Activated CD8-positive, alpha-beta memory T cell treated with anti-CD3 and anti-CD28 coated beads for 48 hours (primary cell): Measurements from ENCODE around the gene PRAMEF18.
"Not testable (repeated sequence)": the region's sequence is repeated elsewhere in the genome, so short reads cannot be mapped to it uniquely, and the experiment has no call there.

ENCODE experiments used
- DNase-seq, 3 experiments: peaks; one replicate each; pipeline ENCODE4 v3.0.0-alpha.2; 2020; ENCODE audit warnings: low read depth in 2 of 3, low spot score in 2 of 3

PRAMEF18 gene

DNA sequence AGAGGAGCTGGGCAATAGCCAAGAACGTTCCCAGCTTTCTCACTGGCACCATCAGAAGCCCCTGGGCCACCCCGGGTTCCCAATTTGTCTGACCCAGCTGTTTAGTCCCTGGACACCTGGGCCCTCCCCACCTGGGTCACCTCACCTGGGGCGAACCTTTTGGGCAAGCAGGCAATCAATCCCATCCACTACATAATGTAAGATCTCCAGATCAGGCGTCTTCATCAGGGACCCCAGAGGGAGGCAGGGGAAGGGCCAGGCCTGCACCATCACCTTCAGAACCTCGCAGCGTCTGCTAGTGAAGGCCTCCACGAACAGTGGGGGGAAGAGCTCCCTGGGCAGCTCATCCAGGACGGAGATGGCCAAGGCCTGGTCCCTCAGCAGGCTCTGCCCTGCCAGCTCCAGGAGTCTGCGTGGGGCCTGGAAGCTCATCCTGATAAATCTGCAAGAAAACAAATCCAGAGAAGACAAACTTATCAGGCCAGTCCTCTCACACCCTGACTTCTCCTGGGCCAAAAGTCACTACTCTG lies at the start of gene PRAMEF18:
Gene PRAMEF18 (minus strand): TSS at position 480 of the 530 bp plus-strand sequence. CDS start 48 bp downstream, at position 432.
- DNase-seq: not testable (repeated sequence)

GRCh38 chr1:13265124-13265523 lies 39.2 kb upstream of the PRAMEF18 start:
- not testable (repeated sequence) for DNase-seq

- DNase-seq: not testable (repeated sequence)
These were observed 27.9 kb upstream of the PRAMEF18 start, which contains the start of gene PRAMEF5 for GRCh38 chr1:13253898-13254297. TSS of gene PRAMEF5 (plus strand) at chr1:13254198. CDS start at chr1:13259269, 5,071 bp downstream.

DNA sequence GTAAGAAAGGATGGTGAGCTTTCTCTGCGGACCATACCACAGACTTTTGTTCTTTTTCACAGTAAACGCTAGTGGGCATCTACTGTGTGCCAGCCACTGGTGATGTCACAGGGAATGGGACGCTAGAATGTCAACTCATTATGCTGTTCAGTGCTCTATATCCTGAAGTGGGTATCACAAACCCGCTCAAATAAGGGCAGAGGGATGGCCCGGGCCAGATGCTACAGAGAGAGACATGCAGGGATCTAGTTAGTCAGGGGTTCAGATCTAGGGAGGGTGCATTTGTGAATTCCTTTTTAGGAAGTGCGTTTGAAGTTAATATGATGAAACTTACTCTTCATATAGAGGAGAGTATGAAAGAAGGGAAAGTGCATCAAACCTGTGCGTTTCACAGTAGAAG lies 21.2 kb upstream of the PRAMEF18 start:
- DNase-seq: not testable (repeated sequence)

DNA sequence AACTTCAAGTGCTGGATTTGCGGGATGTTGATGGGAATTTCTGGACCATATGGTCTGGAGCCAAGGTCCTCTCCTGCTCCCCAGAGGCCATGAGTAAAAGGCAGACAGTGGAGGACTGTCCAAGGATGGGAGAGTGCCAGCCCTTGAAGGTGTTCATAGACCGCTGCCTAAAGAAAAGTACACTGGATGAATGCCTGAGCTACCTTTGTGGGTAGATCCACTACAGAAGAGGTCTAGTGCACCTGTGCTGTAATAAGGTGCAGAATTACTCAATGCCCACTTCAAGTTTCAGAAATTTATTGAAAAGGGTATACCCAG lies 20.6 kb upstream of the PRAMEF18 start:
- not testable (repeated sequence) for DNase-seq

- not testable (repeated sequence) for DNase-seq
These were observed 20.0 kb upstream of the PRAMEF18 start for GRCh38 chr1:13245841-13246553.

GRCh38 chr1:13243536-13244263 lies 17.7 kb upstream of the PRAMEF18 start:
- not testable (repeated sequence) for DNase-seq

GRCh38 chr1:13239633-13240032 lies 13.7 kb upstream of the PRAMEF18 start:
- DNase-seq: not testable (repeated sequence)

DNA sequence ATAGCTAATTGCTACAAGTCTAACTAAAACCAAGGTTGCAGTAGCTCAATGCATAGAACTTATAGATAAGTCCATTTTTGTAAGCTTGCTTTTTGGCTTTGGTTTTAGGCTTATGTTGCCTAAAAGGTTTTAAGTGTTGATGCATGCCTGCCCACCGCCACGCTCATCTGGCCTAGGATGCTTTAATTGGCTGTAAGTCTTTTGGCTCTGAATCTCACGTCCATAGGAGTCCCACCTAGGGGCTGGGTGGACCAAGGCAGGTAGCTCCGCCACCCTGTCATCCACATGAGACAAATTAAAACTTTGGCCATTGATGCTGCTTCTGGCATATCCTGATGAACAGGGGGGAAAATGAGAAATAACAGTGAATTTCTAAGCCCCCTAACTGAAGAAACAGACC lies 11.6 kb upstream of the PRAMEF18 start:
- DNase-seq: not testable (repeated sequence)

DNA sequence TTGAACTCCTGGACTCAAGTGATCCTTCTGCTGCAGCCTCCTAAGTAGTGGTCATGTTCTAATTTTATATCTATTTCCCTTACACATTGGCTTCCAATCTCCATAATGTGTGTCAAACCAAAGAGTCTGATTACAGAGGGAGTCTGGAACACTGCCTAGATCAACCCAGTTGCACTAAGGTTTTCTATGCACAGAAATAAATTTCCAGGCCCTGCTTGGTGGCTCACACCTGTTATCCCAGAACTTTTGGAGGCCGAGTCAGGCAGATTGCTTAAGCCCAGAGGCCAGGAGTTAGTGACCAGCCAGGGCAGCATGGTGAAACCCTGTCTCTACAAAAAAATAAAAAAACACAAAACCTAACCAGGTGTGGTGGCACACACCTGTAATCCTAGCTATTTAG lies 8.1 kb upstream of the PRAMEF18 start:
- not testable (repeated sequence) for DNase-seq

- DNase-seq: not testable (repeated sequence)
These were observed 6.1 kb upstream of the PRAMEF18 start for GRCh38 chr1:13232056-13232455.

GRCh38 chr1:13231061-13231750 lies 5.3 kb upstream of the PRAMEF18 start:
- DNase-seq: not testable (repeated sequence)

- not testable (repeated sequence) for DNase-seq
These were observed 4.6 kb upstream of the PRAMEF18 start for GRCh38 chr1:13230601-13231000.

GRCh38 chr1:13230096-13230495 lies 4.1 kb upstream of the PRAMEF18 start:
- DNase-seq: not testable (repeated sequence)

- DNase-seq: no peak
These were observed 2.4 kb upstream of the PRAMEF18 start for GRCh38 chr1:13228343-13228781.

- not testable (repeated sequence) for DNase-seq
These were observed 1.5 kb upstream of the PRAMEF18 start for GRCh38 chr1:13227271-13228055.

DNA sequence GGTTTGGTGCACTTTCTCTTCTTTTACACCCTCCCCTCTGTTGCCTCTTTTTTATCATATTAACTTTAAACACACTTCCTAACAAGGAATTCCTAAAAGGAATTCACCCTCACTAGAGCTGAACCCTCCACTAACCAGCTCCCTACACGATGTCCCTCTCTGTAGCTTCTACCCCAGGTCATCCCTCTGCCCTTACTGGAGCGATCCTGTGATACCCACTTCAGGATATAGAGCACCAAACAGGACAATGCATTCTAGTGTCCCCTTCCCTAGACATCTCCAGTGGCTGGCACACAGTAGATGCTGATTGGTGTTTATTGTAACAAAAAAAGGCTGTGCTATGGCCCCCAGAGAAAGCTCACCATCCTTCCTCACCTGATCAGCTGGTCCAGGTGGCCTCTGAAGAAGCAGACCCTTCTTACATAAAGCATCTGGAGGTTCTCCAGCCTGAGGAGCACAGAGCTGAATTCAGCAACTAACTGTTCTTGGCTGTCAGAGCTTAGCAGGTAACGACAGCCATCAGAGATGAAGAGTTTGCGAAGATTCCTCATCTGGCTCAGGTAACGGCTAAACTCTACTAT lies 1.4 kb downstream of the PRAMEF18 start:
- no peak for DNase-seq

DNA sequence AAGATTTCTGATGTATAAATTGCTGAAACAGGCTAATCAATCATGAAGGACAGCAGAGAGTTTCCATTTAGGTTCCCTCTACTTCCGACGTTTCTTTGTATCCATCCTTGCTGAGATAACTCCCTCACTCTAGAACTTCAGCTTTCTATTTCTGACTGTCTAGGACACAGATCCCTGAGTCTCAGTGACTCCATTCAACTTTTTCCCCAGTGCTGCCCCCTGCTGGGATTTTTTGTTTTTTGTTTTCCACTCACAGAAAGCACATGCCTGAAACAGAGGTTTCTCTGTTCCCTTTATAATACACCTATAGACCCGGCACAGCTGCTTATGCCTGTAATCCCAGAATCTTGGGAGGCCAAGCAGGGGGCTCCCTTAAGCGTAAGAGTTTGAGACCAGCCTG lies 3.2 kb downstream of the PRAMEF18 start:
- DNase-seq: not testable (repeated sequence)

DNA sequence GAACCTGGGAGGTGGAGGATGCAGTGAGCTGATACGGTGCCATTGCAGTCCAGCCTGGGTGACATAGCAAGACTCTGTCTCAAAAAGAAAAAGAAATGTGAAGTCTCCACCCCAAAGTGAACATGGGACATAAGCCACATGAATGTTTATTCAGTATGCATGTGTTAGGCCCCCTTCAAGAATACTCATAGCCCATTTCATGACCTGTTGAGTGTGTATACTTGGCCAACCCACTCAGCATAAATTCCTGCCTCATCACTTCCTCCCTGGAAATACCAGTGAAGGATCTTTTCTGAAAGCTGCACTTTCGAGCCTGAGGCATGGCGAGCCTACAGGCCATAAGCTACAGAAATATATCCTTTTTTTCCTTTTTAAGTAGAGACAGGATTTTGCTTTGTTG lies 6.8 kb downstream of the PRAMEF18 start:
- not testable (repeated sequence) for DNase-seq

DNA sequence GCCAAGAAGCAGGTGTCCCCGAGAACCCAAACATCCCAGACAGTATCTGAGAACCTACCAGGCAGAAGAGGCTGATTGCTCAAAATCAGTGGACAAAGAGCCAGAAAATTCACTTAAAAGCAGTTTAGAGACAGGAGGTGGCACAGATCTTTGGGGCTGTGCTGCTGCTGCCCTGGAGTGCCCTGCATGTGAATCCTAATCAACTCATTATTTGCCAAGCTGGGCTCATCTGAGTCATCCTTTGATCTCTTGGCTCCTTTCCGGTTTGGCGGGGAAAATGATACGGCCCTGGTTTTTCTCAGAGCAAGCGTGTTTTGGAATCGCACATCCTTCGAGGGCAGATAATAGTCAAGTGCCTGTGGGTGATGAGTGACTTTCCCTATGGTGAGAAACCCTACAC lies 9.3 kb downstream of the PRAMEF18 start:
- not testable (repeated sequence) for DNase-seq
